H9 (cell line): ENCODE data around the gene FBN1. TPM values are rescaled to one million over a fixed set of nuclear protein-coding genes. Genes with fewer than 3 reads are reported as not detected.

ENCODE experiments used
- DNase-seq: peaks from one replicate; pipeline ENCODE4 v3.0.0-alpha.2; 2017
- H2AFZ ChIP-seq: one replicate; pipeline ENCODE4 v1.6.1; 2013; ENCODE audit warnings: mild to moderate bottlenecking, low read length, control low read depth, moderate library complexity
- H2AK5ac ChIP-seq: 2 replicates; pipeline ENCODE4 v1.6.1; 2013; ENCODE audit warnings: low read length, control low read depth, mixed read lengths; ENCODE audit not compliant: insufficient read length
- H2BK120ac ChIP-seq: one replicate; pipeline ENCODE4 v1.6.1; 2013; ENCODE audit warnings: low read depth, mild to moderate bottlenecking, low read length, control low read depth, inconsistent platforms; ENCODE audit not compliant: poor library complexity, severe bottlenecking
- H2BK12ac ChIP-seq: 2 replicates; pipeline ENCODE4 v1.6.1; 2013; ENCODE audit warnings: low read length, control low read depth, mixed read lengths, low read depth; ENCODE audit not compliant: insufficient read length
- H2BK15ac ChIP-seq: 2 replicates; pipeline ENCODE4 v1.6.1; 2013; ENCODE audit warnings: low read depth, low read length, control low read depth
- H2BK20ac ChIP-seq: one replicate; pipeline ENCODE4 v1.6.1; 2013; ENCODE audit warnings: low read depth, mild to moderate bottlenecking, low read length, control low read depth, inconsistent platforms; ENCODE audit not compliant: poor library complexity, severe bottlenecking
- H2BK5ac ChIP-seq: 2 replicates; pipeline ENCODE4 v1.6.1; 2013; ENCODE audit warnings: low read length, control low read depth, mixed read lengths; ENCODE audit not compliant: insufficient read length
- H3K14ac ChIP-seq: 2 replicates; pipeline ENCODE4 v1.6.1; 2013; ENCODE audit warnings: low read length, control low read depth; ENCODE audit not compliant: insufficient read depth
- H3K18ac ChIP-seq: 2 replicates; pipeline ENCODE4 v1.6.1; 2013; ENCODE audit warnings: low read depth, mild to moderate bottlenecking, mixed read lengths, low read length, control low read depth; ENCODE audit not compliant: insufficient read length
- H3K23ac ChIP-seq: 2 replicates; pipeline ENCODE4 v1.6.1; 2013; ENCODE audit warnings: low read length, control low read depth, mixed read lengths, low read depth; ENCODE audit not compliant: insufficient read length
- H3K23me2 ChIP-seq: 2 replicates; pipeline ENCODE4 v1.6.1; 2013; ENCODE audit warnings: low read depth, mild to moderate bottlenecking, mixed read lengths, low read length, control low read depth; ENCODE audit not compliant: insufficient read length, poor library complexity, severe bottlenecking
- H3K27ac ChIP-seq: 2 replicates; pipeline ENCODE4 v1.5.1; 2013; ENCODE audit warnings: low read length, control low read depth, mixed read lengths, low read depth; ENCODE audit not compliant: insufficient read length
- H3K27me3 ChIP-seq: 2 replicates; pipeline ENCODE4 v1.6.1; 2013; ENCODE audit warnings: low read length, control low read depth, inconsistent platforms; ENCODE audit not compliant: insufficient read depth
- H3K4ac ChIP-seq: 2 replicates; pipeline ENCODE4 v1.6.1; 2013; ENCODE audit warnings: low read depth, mild to moderate bottlenecking, control low read depth, inconsistent platforms, low read length, moderate library complexity
- H3K4me1 ChIP-seq: 2 replicates; pipeline ENCODE4 v1.6.1; 2013; ENCODE audit warnings: low read length, control low read depth, inconsistent platforms; ENCODE audit not compliant: insufficient read depth
- H3K4me2 ChIP-seq: 2 replicates; pipeline ENCODE4 v1.6.1; 2013; ENCODE audit warnings: low read length, control low read depth, mixed read lengths; ENCODE audit not compliant: insufficient read length, insufficient read depth
- H3K56ac ChIP-seq: 2 replicates; pipeline ENCODE4 v1.6.1; 2013; ENCODE audit warnings: low read depth, mild to moderate bottlenecking, mixed read lengths, low read length, control low read depth; ENCODE audit not compliant: insufficient read length
- H3K79me1 ChIP-seq: 2 replicates; pipeline ENCODE4 v1.6.1; 2013; ENCODE audit warnings: low read depth, mild to moderate bottlenecking, moderate library complexity, low read length, control low read depth, inconsistent platforms; ENCODE audit not compliant: insufficient read depth, poor library complexity, severe bottlenecking
- H3K79me2 ChIP-seq: 2 replicates; pipeline ENCODE4 v1.6.1; 2013; ENCODE audit warnings: low read length, control low read depth, inconsistent platforms; ENCODE audit not compliant: insufficient read depth
- H3K9ac ChIP-seq: 2 replicates; pipeline ENCODE4 v1.6.1; 2013; ENCODE audit warnings: low read length, control low read depth, mixed read lengths; ENCODE audit not compliant: insufficient read length; ENCODE audit errors: extremely low read depth
- H3K9me3 ChIP-seq: one replicate; pipeline ENCODE4 v1.6.1; 2013; ENCODE audit warnings: low read depth, low read length, inconsistent platforms; ENCODE audit not compliant: control insufficient read depth
- H3T11ph ChIP-seq: one replicate; pipeline ENCODE4 v1.6.1; 2013; ENCODE audit warnings: mild to moderate bottlenecking, low read length, control low read depth, inconsistent platforms
- H4K20me1 ChIP-seq: one replicate; pipeline ENCODE4 v1.6.1; 2013; ENCODE audit not compliant: control insufficient read depth, insufficient read length, insufficient read depth
- H4K5ac ChIP-seq: 2 replicates; pipeline ENCODE4 v1.6.1; 2013; ENCODE audit warnings: low read depth, mild to moderate bottlenecking, mixed read lengths, low read length, control low read depth; ENCODE audit not compliant: insufficient read length
- H4K8ac ChIP-seq: replicated peaks from 2 replicates; pipeline ENCODE4 v1.6.1; 2013; ENCODE audit warnings: low read length, control low read depth, mixed read lengths, low read depth; ENCODE audit not compliant: insufficient read length
- H4K91ac ChIP-seq: 2 replicates; pipeline ENCODE4 v1.6.1; 2013; ENCODE audit warnings: low read depth, mild to moderate bottlenecking, moderate library complexity, mixed read lengths, low read length, control low read depth; ENCODE audit not compliant: insufficient read length
- H3K27ac Mint-ChIP-seq, 3 experiments: 2 replicates in 2 of 3; 3 replicates in 1 of 3; pipeline ENCODE4 v1.8.0; 2020 to 2021; ENCODE audit warnings: mixed read lengths in 3 of 3, mild to moderate bottlenecking in 1 of 3, moderate library complexity in 1 of 3
- H3K27me3 Mint-ChIP-seq: 2 replicates; pipeline ENCODE4 v1.8.0; 2021; ENCODE audit warnings: low read depth, mild to moderate bottlenecking, moderate library complexity, mixed read lengths
- H3K36me3 Mint-ChIP-seq, 3 experiments: 2 replicates in 2 of 3; 3 replicates in 1 of 3; pipeline ENCODE4 v1.8.0; 2020 to 2021; ENCODE audit warnings: low read depth in 3 of 3, mixed read lengths in 3 of 3; ENCODE audit not compliant: insufficient read depth in 1 of 3
- H3K4me1 Mint-ChIP-seq, 2 experiments: 2 replicates each; pipeline ENCODE4 v1.8.0; 2020; ENCODE audit warnings: mixed read lengths in 2 of 2
- H3K4me3 Mint-ChIP-seq, 2 experiments: 2 replicates in 1 of 2; 3 replicates in 1 of 2; pipeline ENCODE4 v1.8.0; 2020 to 2021; ENCODE audit warnings: mild to moderate bottlenecking in 2 of 2, mixed read lengths in 2 of 2, moderate library complexity in 1 of 2
- H3K9me3 Mint-ChIP-seq, 2 experiments: 2 replicates in 1 of 2; 3 replicates in 1 of 2; pipeline ENCODE4 v1.8.0; 2020; ENCODE audit warnings: mild to moderate bottlenecking in 2 of 2, mixed read lengths in 2 of 2, moderate library complexity in 1 of 2
- CTCF ChIP-seq: fragments of 200-600 bp; sonication (generic); conservative IDR thresholded peaks from 3 replicates; pipeline ENCODE4 v1.8.0; 2021; ENCODE audit warnings: antibody characterized with exemption, mild to moderate bottlenecking
- WGBS: extraction: QIAGEN DNeasy Blood & Tissue Kit; methylation state at CpG from one replicate; pipeline ENCODE4 v1.1.7; 2013; ENCODE audit warnings: missing lambda C conversion rate, low lambda C conversion rate, mixed read lengths; ENCODE audit not compliant: insufficient read length; ENCODE audit errors: extremely low coverage; 5-methylcytosine and 5-hydroxymethylcytosine counted together
- total RNA-seq: library from RNA; stranded (reverse); gene quantifications from 2 replicates; pipeline ENCODE4 v1.2.1, GENCODE V29; 2021

Gene FBN1
- total RNA-seq, 1 experiment from 2014 or later, result 3.6 TPM

DNA sequence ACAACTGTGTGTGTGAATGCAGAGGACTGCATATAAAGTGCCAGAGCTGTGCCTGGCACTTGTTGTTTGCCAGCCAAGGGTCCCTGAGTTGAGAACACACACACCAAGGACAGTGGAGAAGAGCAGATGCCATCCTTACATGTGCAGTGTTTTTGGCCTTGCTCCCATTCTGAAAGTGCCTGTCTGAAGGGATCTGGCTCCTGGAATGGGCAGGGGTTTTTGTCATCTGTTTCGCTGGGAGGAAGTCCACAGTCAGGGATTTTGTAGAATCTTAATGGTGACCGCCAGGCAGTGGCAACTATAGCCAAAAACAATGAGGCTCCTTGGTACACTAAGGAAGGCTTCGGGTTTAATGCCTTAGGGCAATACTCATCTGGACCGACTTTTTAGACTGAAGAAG lies 250.5 kb downstream of the FBN1 start:
- Histone ChIP-seq H3K4me2 (no peak overlapping the region), H3K27ac (no peak overlapping the region), H2BK5ac (no peak overlapping the region)

More for the DNA sequence above, 250.5 kb downstream of the FBN1 start:
- H3K4me1 Mint-ChIP-seq, result no peaks in the 10 kb centered on the region
- Histone ChIP-seq H3K79me1 (no peaks in the 10 kb centered on the region), H3K14ac (no peak overlapping the region), H3K4ac (no peak overlapping the region), H3K23me2 (no peaks in the 10 kb centered on the region), H4K8ac (no peak overlapping the region), H4K5ac (no peak overlapping the region), H4K91ac (no peak overlapping the region), H2AK5ac (no peak overlapping the region), H4K20me1 (no peaks in the 10 kb centered on the region), H3T11ph (no peak overlapping the region), H3K9ac (no peak overlapping the region), H3K27me3 (no peaks in the 10 kb centered on the region), H2BK15ac (no peak overlapping the region), H3K23ac (no peak overlapping the region), H3K79me2 (no peaks in the 10 kb centered on the region), H2BK120ac (no peak overlapping the region), H2BK12ac (no peak overlapping the region), H3K4me1 (no peaks in the 10 kb centered on the region), H3K56ac (no peak overlapping the region), H3K18ac (no peak overlapping the region), H2BK20ac (no peak overlapping the region), H3K9me3 (no peaks in the 10 kb centered on the region), H2AFZ (no peak overlapping the region)
- TF ChIP-seq CTCF, result no peak
- H3K9me3 Mint-ChIP-seq, result no peaks in the 10 kb centered on the region
- no peak for DNase-seq
- no peak overlapping the region for H3K27ac Mint-ChIP-seq
- no CpG with 5 or more reads among the region's 4 CpGs for WGBS
- no peaks in the 10 kb centered on the region; the same call in 1 of the 2 replicates for H3K27me3 Mint-ChIP-seq
- no peaks in the 10 kb centered on the region for H3K36me3 Mint-ChIP-seq
- no peak overlapping the region for H3K4me3 Mint-ChIP-seq
